ENCODE results near the gene EXOSC6. TPM values are rescaled to one million over a fixed set of nuclear protein-coding genes. Genes with fewer than 3 reads are reported as not detected.
A peak's percentile ranks its signal among the peaks of the same experiment; 100 is the strongest.

Gene EXOSC6
- total RNA-seq, 1 experiment from 2014 or later, result 41.6 TPM

GRCh38 chr16:70276392-70276791 is 24.7 kb upstream of the EXOSC6 start:
- Histone ChIP-seq H4K91ac (ENCODE audit: insufficient read length, low read depth, low read length) (no peak overlapping the region), H3K14ac (ENCODE audit: insufficient read depth, low read length) (no peak overlapping the region), H2AFZ (ENCODE audit: low read length) (no peak overlapping the region), H4K5ac (ENCODE audit: insufficient read length, low read depth, low read length) (no peak overlapping the region), H2AK5ac (ENCODE audit: insufficient read length, low read length) (no peak overlapping the region), H3K9me3 (ENCODE audit: control insufficient read depth, low read depth, low read length) (no peaks in the 10 kb centered on the region), H3K27me3 (ENCODE audit: insufficient read depth, low read length) (no peaks in the 10 kb centered on the region), H2BK20ac (ENCODE audit: low read depth, low read length, poor library complexity, severe bottlenecking) (no peak overlapping the region), H3K4me2 (ENCODE audit: insufficient read depth, insufficient read length, low read length) (no peak overlapping the region), H3K23ac (ENCODE audit: insufficient read length, low read depth, low read length) (no peak overlapping the region), H3K23me2 (ENCODE audit: insufficient read length, low read depth, low read length, poor library complexity, severe bottlenecking) (no peaks in the 10 kb centered on the region), H3K79me2 (ENCODE audit: insufficient read depth, low read length) (peaks cover 3% of the 10 kb centered on the region; the same call in 1 of the 2 replicates), H4K20me1 (ENCODE audit: control insufficient read depth, insufficient read depth, insufficient read length) (no peaks in the 10 kb centered on the region), H4K8ac (replicated peaks; ENCODE audit: insufficient read length, low read depth, low read length) (no peak overlapping the region), H2BK12ac (ENCODE audit: insufficient read length, low read depth, low read length) (no peak overlapping the region), H2BK5ac (ENCODE audit: insufficient read length, low read length) (no peak overlapping the region), H2BK120ac (ENCODE audit: low read depth, low read length, poor library complexity, severe bottlenecking) (no peak overlapping the region), H3T11ph (ENCODE audit: low read length) (no peak overlapping the region), H3K18ac (ENCODE audit: insufficient read length, low read depth, low read length) (no peak overlapping the region), H3K79me1 (ENCODE audit: insufficient read depth, low read depth, low read length, poor library complexity, severe bottlenecking) (peaks cover 13% of the 10 kb centered on the region), H3K4ac (ENCODE audit: low read depth, low read length) (no peak overlapping the region), H3K4me1 (ENCODE audit: insufficient read depth, low read length) (no peaks in the 10 kb centered on the region), H3K56ac (ENCODE audit: insufficient read length, low read depth, low read length) (no peak overlapping the region), H3K27ac (ENCODE audit: insufficient read length, low read depth, low read length) (no peak overlapping the region), H2BK15ac (ENCODE audit: low read depth, low read length) (no peak overlapping the region), H3K9ac (ENCODE audit: extremely low read depth, insufficient read length, low read length) (no peak overlapping the region)
- WGBS (ENCODE audit: extremely low coverage, insufficient read length, low lambda C conversion rate), result no CpG with 5 or more reads among the region's 1 CpG
- Mint-ChIP-seq H3K27ac (0 out of 7 replicates have a peak overlapping the region, but pooled peaks of 1 of the 3 experiments have one; percentile 5), H3K9me3 (no peaks in the 10 kb centered on the region), H3K4me3 (no peak overlapping the region), H3K4me1 (no peaks in the 10 kb centered on the region), H3K27me3 (ENCODE audit: low read depth) (no peaks in the 10 kb centered on the region), H3K36me3 (ENCODE audit: insufficient read depth in 1 of 3, low read depth in 3 of 3) (peaks cover 60 to 85% (median 83%) of the 10 kb centered on the region in 3 experiments)
- no peak for TF ChIP-seq CTCF (conservative IDR thresholded peaks at IDR 0.05)
- no peak for DNase-seq
